ENCODE results near the gene RUSC2. TPM values are rescaled to one million over a fixed set of nuclear protein-coding genes. Genes with fewer than 3 reads are reported as not detected.

Gene RUSC2
- total and polyA plus RNA-seq, 2 of the 13 experiments (the other 11 are each of a cell fraction or from before 2014, with no cell fraction given): 2.8 to 3.3 TPM

DNA sequence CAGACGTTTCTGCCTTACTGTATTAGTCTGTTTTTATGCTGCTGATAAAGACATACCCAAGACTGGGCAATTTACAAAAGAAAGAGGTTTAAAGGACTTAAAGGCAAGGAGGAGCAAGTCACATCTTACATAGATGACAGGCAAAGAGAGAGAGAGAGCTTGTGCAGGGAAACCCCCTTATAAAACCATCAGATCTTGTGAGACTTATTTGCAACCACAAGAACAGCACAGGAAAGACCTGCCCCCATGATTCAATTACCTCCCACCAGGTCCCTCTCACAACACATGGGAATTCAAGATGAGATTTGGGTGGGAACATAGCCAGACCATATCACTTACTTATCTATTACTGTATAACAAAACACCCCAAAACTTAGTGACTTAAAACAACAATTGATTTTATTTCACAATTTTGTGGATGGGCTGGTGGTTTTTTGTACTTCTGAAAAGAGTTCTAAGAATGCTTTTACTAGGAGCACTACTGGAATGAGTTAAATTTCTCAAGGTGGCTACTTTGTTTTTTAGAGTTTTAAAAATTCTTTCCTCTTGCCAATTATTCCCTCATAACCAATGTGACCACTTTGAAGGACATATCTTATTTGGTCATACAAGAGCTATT, 10.3 kb downstream of the RUSC2 start:
- Histone ChIP-seq H3K4me3 (replicated peaks in 1 of 3; ENCODE audit: insufficient read depth in 1 of 3, low read depth in 2 of 3, low read length in 3 of 3) (no peak overlapping the region), H3K36me3 (replicated peaks in 1 of 2; ENCODE audit: control insufficient read depth in 1 of 2, insufficient read depth in 2 of 2, low read length in 2 of 2) (no peaks in the 10 kb centered on the region), H2AFZ (ENCODE audit: low read length) (no peak overlapping the region), H3K9me3 (ENCODE audit: low read length) (no peaks in the 10 kb centered on the region), H4K20me1 (ENCODE audit: insufficient read depth, low read length) (no peaks in the 10 kb centered on the region), H3K79me2 (ENCODE audit: insufficient read depth, low read length) (peaks cover 1% of the 10 kb centered on the region), H3K4me1 (ENCODE audit: insufficient read depth, low read length) (peaks cover 16% of the 10 kb centered on the region), H3K9ac (ENCODE audit: insufficient read depth, low read depth, low read length) (no peak overlapping the region), H3K27me3 (ENCODE audit: control insufficient read depth in 1 of 2, insufficient read depth in 2 of 2, low read length in 2 of 2) (no peaks in the 10 kb centered on the region), H3K4me2 (ENCODE audit: low read depth, low read length) (no peak overlapping the region), H3K27ac (ENCODE audit: extremely low read length, insufficient read depth, low read length) (no peak overlapping the region)
- intact Hi-C loops (cut with micrococcal nuclease; ENCODE audit: unreplicated experiment): no loop called here
- no peak for ATAC-seq
- ChIA-PET POLR2A (no interaction called here), CTCF (ENCODE audit: low intra/inter-chr PET ratio, low total read pairs) (no interaction called here)
- FAIRE-seq: no peak
- WGBS (ENCODE audit: low lambda C conversion rate): 27% methylated on average over 1 of the region's 1 CpG
- no TSS peak for BruUV-seq (replicated peaks)
- in situ Hi-C loops (cut with HindIII; ENCODE audit: extremely low pct_ligation_motif_present, low pct_unique_long_range_greater_than_20kb): no loop called here
- DNase-seq (ENCODE audit: low spot score): no peak
- TF ChIP-seq ZNF788 (CRISPR knock-in tag; IDR thresholded peaks at IDR 0.05; ENCODE audit: borderline replicate concordance): no peak
- no peak for TF ChIP-seq NCOA1 (CRISPR knock-in tag; IDR thresholded peaks at IDR 0.05)
- no peak for TF ChIP-seq SOX6 (IDR thresholded peaks at IDR 0.05)
- no peak for TF ChIP-seq SOX6 (CRISPR knock-in tag; IDR thresholded peaks at IDR 0.05)
- no peak for TF ChIP-seq HOXD1 (CRISPR knock-in tag; IDR thresholded peaks at IDR 0.05)
- no peak for TF ChIP-seq ZNF776 (CRISPR knock-in tag; IDR thresholded peaks at IDR 0.05)
- TF ChIP-seq, protein P1, sequence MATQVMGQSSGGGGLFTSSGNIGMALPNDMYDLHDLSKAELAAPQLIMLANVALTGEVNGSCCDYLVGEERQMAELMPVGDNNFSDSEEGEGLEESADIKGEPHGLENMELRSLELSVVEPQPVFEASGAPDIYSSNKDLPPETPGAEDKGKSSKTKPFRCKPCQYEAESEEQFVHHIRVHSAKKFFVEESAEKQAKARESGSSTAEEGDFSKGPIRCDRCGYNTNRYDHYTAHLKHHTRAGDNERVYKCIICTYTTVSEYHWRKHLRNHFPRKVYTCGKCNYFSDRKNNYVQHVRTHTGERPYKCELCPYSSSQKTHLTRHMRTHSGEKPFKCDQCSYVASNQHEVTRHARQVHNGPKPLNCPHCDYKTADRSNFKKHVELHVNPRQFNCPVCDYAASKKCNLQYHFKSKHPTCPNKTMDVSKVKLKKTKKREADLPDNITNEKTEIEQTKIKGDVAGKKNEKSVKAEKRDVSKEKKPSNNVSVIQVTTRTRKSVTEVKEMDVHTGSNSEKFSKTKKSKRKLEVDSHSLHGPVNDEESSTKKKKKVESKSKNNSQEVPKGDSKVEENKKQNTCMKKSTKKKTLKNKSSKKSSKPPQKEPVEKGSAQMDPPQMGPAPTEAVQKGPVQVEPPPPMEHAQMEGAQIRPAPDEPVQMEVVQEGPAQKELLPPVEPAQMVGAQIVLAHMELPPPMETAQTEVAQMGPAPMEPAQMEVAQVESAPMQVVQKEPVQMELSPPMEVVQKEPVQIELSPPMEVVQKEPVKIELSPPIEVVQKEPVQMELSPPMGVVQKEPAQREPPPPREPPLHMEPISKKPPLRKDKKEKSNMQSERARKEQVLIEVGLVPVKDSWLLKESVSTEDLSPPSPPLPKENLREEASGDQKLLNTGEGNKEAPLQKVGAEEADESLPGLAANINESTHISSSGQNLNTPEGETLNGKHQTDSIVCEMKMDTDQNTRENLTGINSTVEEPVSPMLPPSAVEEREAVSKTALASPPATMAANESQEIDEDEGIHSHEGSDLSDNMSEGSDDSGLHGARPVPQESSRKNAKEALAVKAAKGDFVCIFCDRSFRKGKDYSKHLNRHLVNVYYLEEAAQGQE (IDR thresholded peaks at IDR 0.05; ENCODE audit: borderline replicate concordance in 1 of 2, low read depth in 1 of 2, low read length in 2 of 2): no peak
- no peak for TF ChIP-seq EEA1 (CRISPR knock-in tag; IDR thresholded peaks at IDR 0.05; ENCODE audit: borderline replicate concordance)
- TF ChIP-seq RARG (CRISPR knock-in tag; IDR thresholded peaks at IDR 0.05; ENCODE audit: low read depth): no peak
- TF ChIP-seq ZNF318 (CRISPR knock-in tag; IDR thresholded peaks at IDR 0.05): no peak
